Testis (tissue), 3 donors: ENCODE data around the gene LRRC27. TPM values are rescaled to one million over a fixed set of nuclear protein-coding genes. Genes with fewer than 3 reads are reported as not detected.

Experiments
- DNase-seq: peaks from one replicate; pipeline ENCODE4 v3.0.0-alpha.2; 2019
- H3K27ac ChIP-seq, 2 donors: fragments of 200-600 bp; sonication (generic); one replicate each; pipeline ENCODE4 v1.5.1; 2019
- H3K27me3 ChIP-seq: fragments of 200-600 bp; sonication (generic); one replicate; pipeline ENCODE4 v1.5.1; 2019
- H3K36me3 ChIP-seq: fragments of 200-600 bp; sonication (generic); one replicate; pipeline ENCODE4 v1.5.1; 2017; ENCODE audit warnings: low read depth; ENCODE audit errors: missing control alignments
- H3K4me1 ChIP-seq: fragments of 200-600 bp; sonication (generic); one replicate; pipeline ENCODE4 v1.5.1; 2019
- H3K4me3 ChIP-seq, 2 donors: fragments of 200-600 bp; sonication (generic); one replicate each; pipeline ENCODE4 v1.5.1; 2017 to 2019
- H3K9me3 ChIP-seq: fragments of 200-600 bp; sonication (generic); one replicate; pipeline ENCODE4 v1.5.1; 2017
- CTCF ChIP-seq, 3 experiments: fragments of 450-650 bp in 2 of 3; fragments of 200-600 bp in 1 of 3; sonication (generic) in 1 of 3; IDR thresholded peaks; one replicate each; pipeline ENCODE4 v1.5.1; 2016 to 2019; ENCODE audit warnings: antibody characterized with exemption in 3 of 3, mild to moderate bottlenecking in 2 of 3, moderate library complexity in 1 of 3
- POLR2A ChIP-seq: fragments of 450-650 bp; IDR thresholded peaks from one replicate; pipeline ENCODE4 v1.6.1; 2017; ENCODE audit warnings: antibody characterized with exemption, mild to moderate bottlenecking, moderate library complexity
- WGBS, 2 donors: methylation state at CpG; one replicate each; pipeline ENCODE4 v1.1.5; 2018; 5-methylcytosine and 5-hydroxymethylcytosine counted together
- intact Hi-C: fragments of 100-400 bp; cut with DNase I; formaldehyde crosslinking; loops from one replicate; pipeline ENCODE4 v1.15.1; 2023; ENCODE audit warnings: low total_unique reads
- polyA plus RNA-seq: library from polyadenylated mRNA; stranded (reverse); fragments of 350-450 nt; fragmentation: Illumina TruSeq; extraction: RNeasy Lipid Tissue Mini Kit (QIAGEN cat#74804); gene quantifications from one replicate; pipeline ENCODE4 v1.2.3, GENCODE V29; 2014; ENCODE audit warnings: low read depth, low replicate concordance; ENCODE audit not compliant: insufficient read depth
- total RNA-seq, 2 donors: library from RNA; depleted of rRNA; stranded (reverse); fragments of >200 nt; gene quantifications; one replicate each; pipeline ENCODE4 v1.2.3, GENCODE V29; 2016

The LRRC27 gene
- total and polyA plus RNA-seq, 3 donors from 2014 or later = 49.4 to 164 (median 110) TPM

- H3K4me3 ChIP-seq = no peak overlapping the region
- no peak overlapping the region for H3K27ac ChIP-seq
- H3K27me3 ChIP-seq = no peaks in the 10 kb centered on the region
- WGBS, 2 donors = 93 to 94% methylated on average over 8 to 10 of the region's 10 CpGs
- H3K36me3 ChIP-seq = no peaks in the 10 kb centered on the region
- TF ChIP-seq CTCF (IDR thresholded peaks at IDR 0.05) = no peak
- no peak for TF ChIP-seq POLR2A
- H3K9me3 ChIP-seq = no peaks in the 10 kb centered on the region
- intact Hi-C loops = no loop called here
- peaks cover 10% of the 10 kb centered on the region for H3K4me1 ChIP-seq
- no peak for DNase-seq
These were observed 6.9 kb downstream of the LRRC27 start for GRCh38 chr10:132338876-132339275.

DNA sequence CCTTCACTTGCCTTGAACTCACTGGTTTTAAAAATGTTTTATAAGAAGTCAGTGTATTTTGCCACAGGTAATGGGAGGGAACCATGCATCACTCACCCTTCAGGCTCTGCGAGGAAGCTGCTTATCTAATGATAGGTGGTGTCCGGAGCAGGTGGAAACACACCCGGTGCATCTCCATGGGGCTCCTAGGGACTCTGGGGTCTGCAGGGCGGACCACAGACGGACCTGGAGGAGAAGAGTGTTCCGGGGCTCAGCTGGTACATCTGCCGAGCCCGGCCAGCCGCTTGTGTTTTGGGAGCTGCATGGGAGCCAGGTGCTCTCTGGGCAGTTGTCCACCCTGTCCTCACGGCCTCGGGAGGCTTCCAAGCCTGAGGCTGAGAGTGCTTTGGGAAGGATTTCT, 7.3 kb downstream of the LRRC27 start:
- Histone ChIP-seq H3K36me3 (no peaks in the 10 kb centered on the region), H3K27me3 (no peaks in the 10 kb centered on the region), H3K4me3 (no peak overlapping the region), H3K4me1 (peaks cover 10% of the 10 kb centered on the region), H3K27ac (no peak overlapping the region), H3K9me3 (no peaks in the 10 kb centered on the region)
- 97 to 100% methylated on average over 5 to 11 of the region's 11 CpGs for WGBS, 2 donors
- no peak for TF ChIP-seq POLR2A
- TF ChIP-seq CTCF (IDR thresholded peaks at IDR 0.05) = no peak
- no peak for DNase-seq
- intact Hi-C loops = no loop called here

GRCh38 chr10:132341017-132341416, 9.0 kb downstream of the LRRC27 start:
- Histone ChIP-seq H3K27ac (no peak overlapping the region), H3K27me3 (no peaks in the 10 kb centered on the region), H3K9me3 (no peaks in the 10 kb centered on the region), H3K36me3 (no peaks in the 10 kb centered on the region), H3K4me1 (peaks cover 10% of the 10 kb centered on the region), H3K4me3 (no peak overlapping the region)
- no peak for DNase-seq
- intact Hi-C loops = no loop called here
- 95 to 96% methylated on average over 6 of the region's 6 CpGs for WGBS, 2 donors
- TF ChIP-seq CTCF (IDR thresholded peaks at IDR 0.05) (no peak), POLR2A (no peak)

GRCh38 chr10:132341781-132342180, 9.8 kb downstream of the LRRC27 start:
- peaks cover 4% of the 10 kb centered on the region for H3K4me1 ChIP-seq
- no peaks in the 10 kb centered on the region for H3K36me3 ChIP-seq
- H3K4me3 ChIP-seq = no peak overlapping the region
- WGBS, 2 donors = 95 to 97% methylated on average over 4 of the region's 4 CpGs
- TF ChIP-seq POLR2A (no peak), CTCF (IDR thresholded peaks at IDR 0.05) (no peak)
- intact Hi-C loops = no loop called here
- no peak overlapping the region for H3K27ac ChIP-seq
- no peaks in the 10 kb centered on the region for H3K9me3 ChIP-seq
- no peak for DNase-seq
- H3K27me3 ChIP-seq = no peaks in the 10 kb centered on the region

- no peak for DNase-seq
- WGBS, 2 donors = 92 to 96% methylated on average over 7 of the region's 7 CpGs
- Histone ChIP-seq H3K36me3 (no peaks in the 10 kb centered on the region), H3K27ac (no peak overlapping the region), H3K4me1 (no peaks in the 10 kb centered on the region), H3K9me3 (no peaks in the 10 kb centered on the region), H3K27me3 (no peaks in the 10 kb centered on the region), H3K4me3 (no peak overlapping the region)
- intact Hi-C loops = no loop called here
- no peak for TF ChIP-seq CTCF (IDR thresholded peaks at IDR 0.05)
- no peak for TF ChIP-seq POLR2A
These were observed 10.6 kb downstream of the LRRC27 start for GRCh38 chr10:132342553-132342952.
